OCI-LY3 (cell line): Measurements from ENCODE around the gene CDH23.

Experiments used
- EZH2phosphoT487 ChIP-seq: fragments of 200-600 bp; shearing (Covaris generic); IDR thresholded peaks from 2 replicates; pipeline ENCODE4 v1.6.1; 2018; ENCODE audit warnings: antibody characterized with exemption, mixed run types, low read depth
- TF ChIP-seq, protein P1 (sequence below): fragments of 200-600, 300-600 bp; sonication (generic); IDR thresholded peaks from 2 replicates; pipeline ENCODE4 v1.5.1; 2014; ENCODE audit warnings: antibody characterized with exemption, low read length, low read depth

DNA sequence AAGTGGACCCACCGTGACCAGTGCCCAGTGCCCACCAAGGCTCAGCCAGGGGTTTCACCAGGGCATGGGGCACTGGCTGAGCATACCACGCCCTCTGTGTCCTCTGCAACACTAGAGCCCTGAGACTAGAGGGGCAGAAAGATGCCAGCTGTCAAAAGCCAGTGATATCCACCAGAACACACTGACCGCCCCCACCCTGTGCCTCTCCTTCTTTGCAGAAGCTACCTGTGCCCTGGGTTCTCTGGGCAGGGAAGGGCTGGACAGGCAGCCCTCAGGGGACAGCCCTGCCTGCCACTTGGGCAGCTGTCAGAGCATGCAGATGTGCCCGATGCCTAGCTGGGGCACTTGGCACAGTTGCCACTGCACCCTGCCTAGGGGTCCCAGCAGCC lies 376.1 kb downstream of the CDH23 start:
- TF ChIP-seq, protein P1, sequence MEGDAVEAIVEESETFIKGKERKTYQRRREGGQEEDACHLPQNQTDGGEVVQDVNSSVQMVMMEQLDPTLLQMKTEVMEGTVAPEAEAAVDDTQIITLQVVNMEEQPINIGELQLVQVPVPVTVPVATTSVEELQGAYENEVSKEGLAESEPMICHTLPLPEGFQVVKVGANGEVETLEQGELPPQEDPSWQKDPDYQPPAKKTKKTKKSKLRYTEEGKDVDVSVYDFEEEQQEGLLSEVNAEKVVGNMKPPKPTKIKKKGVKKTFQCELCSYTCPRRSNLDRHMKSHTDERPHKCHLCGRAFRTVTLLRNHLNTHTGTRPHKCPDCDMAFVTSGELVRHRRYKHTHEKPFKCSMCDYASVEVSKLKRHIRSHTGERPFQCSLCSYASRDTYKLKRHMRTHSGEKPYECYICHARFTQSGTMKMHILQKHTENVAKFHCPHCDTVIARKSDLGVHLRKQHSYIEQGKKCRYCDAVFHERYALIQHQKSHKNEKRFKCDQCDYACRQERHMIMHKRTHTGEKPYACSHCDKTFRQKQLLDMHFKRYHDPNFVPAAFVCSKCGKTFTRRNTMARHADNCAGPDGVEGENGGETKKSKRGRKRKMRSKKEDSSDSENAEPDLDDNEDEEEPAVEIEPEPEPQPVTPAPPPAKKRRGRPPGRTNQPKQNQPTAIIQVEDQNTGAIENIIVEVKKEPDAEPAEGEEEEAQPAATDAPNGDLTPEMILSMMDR = no peak
- TF ChIP-seq EZH2phosphoT487 = no peak
